HEK293 (cell line): ENCODE measurements around the gene NSMCE1.

Experiments
- CTCF ChIA-PET: fragments of 350-600 bp; formaldehyde crosslinking; extraction: SDS; loops from one replicate; lab custom pipeline; 2021; ENCODE audit warnings: antibody characterized with exemption; lab: Yijun Ruan, JAX
- POLR2A ChIA-PET: fragments of 300-600 bp; formaldehyde crosslinking; extraction: SDS; loops from one replicate; lab custom pipeline; 2020; ENCODE audit warnings: antibody characterized with exemption, inconsistent platforms; lab: Yijun Ruan, JAX
- H3K27ac ChIP-seq: fragments of 200-500 bp; sonication (Bioruptor generic); 2 replicates; pipeline ENCODE4 v1.5.1; 2014; ENCODE audit warnings: low read depth, low read length, control low read depth, inconsistent platforms; ENCODE audit errors: extremely low read depth
- H3K36me3 ChIP-seq, 2 experiments: fragments of 200-500 bp in 1 of 2; sonication (Bioruptor generic) in 1 of 2; 1 replicate in 1 of 2; 2 replicates in 1 of 2; pipeline ENCODE4 v1.5.1; 2014 to 2017; ENCODE audit warnings: inconsistent platforms in 2 of 2, low read length in 2 of 2; ENCODE audit not compliant: control insufficient read depth in 2 of 2, insufficient read depth in 1 of 2
- H3K4me1 ChIP-seq: fragments of 200-500 bp; sonication (Bioruptor generic); 2 replicates; pipeline ENCODE4 v1.5.1; 2014; ENCODE audit warnings: mild to moderate bottlenecking, low read length, inconsistent platforms; ENCODE audit not compliant: control insufficient read depth, insufficient read depth
- H3K4me3 ChIP-seq: 2 replicates; pipeline ENCODE4 v1.5.1; 2011; ENCODE audit warnings: low read depth, mild to moderate bottlenecking, control low read depth, low read length, moderate library complexity
- H3K9me3 ChIP-seq: fragments of 200-500 bp; sonication (Bioruptor generic); 2 replicates; pipeline ENCODE4 v1.5.1; 2014; ENCODE audit warnings: low read depth, low read length, inconsistent platforms; ENCODE audit not compliant: control insufficient read depth, insufficient read depth
- EGR2 ChIP-seq: fragments of 450-650 bp; formaldehyde crosslinking; IDR thresholded peaks from 2 replicates; pipeline ENCODE4 v1.5.1; 2016; ENCODE audit warnings: low read depth, missing biosample characterization, missing genetic modification characterization
- GLIS1 ChIP-seq: fragments of 450-650 bp; formaldehyde crosslinking; IDR thresholded peaks from 2 replicates; pipeline ENCODE4 v1.5.1; 2016; ENCODE audit warnings: missing biosample characterization, missing genetic modification characterization
- GLIS2 ChIP-seq: fragments of 450-650 bp; formaldehyde crosslinking; IDR thresholded peaks from 2 replicates; pipeline ENCODE4 v1.5.1; 2016; ENCODE audit warnings: missing biosample characterization, missing genetic modification characterization
- HOXA7 ChIP-seq: sonication (generic); formaldehyde crosslinking; IDR thresholded peaks from 2 replicates; pipeline ENCODE4 v1.8.1; 2022; ENCODE audit warnings: missing genetic modification reagents, borderline replicate concordance
- KLF7 ChIP-seq: fragments of 450-650 bp; formaldehyde crosslinking; IDR thresholded peaks from 2 replicates; pipeline ENCODE4 v1.5.1; 2016; ENCODE audit warnings: missing biosample characterization, missing genetic modification characterization, borderline replicate concordance
- MZF1 ChIP-seq: fragments of 450-650 bp; formaldehyde crosslinking; IDR thresholded peaks from 2 replicates; pipeline ENCODE4 v1.5.1; 2017; ENCODE audit warnings: missing biosample characterization, missing genetic modification characterization, borderline replicate concordance
- OSR2 ChIP-seq: fragments of 450-650 bp; formaldehyde crosslinking; IDR thresholded peaks from 2 replicates; pipeline ENCODE4 v1.5.1; 2016; ENCODE audit warnings: missing biosample characterization, missing genetic modification characterization
- PRDM1 ChIP-seq: fragments of 450-650 bp; formaldehyde crosslinking; IDR thresholded peaks from 2 replicates; pipeline ENCODE4; 2016; ENCODE audit warnings: missing biosample characterization, missing genetic modification characterization
- SP2 ChIP-seq: fragments of 450-650 bp; formaldehyde crosslinking; IDR thresholded peaks from 2 replicates; pipeline ENCODE4 v1.5.1; 2016; ENCODE audit warnings: missing biosample characterization, missing genetic modification characterization
- ZBTB8A ChIP-seq: fragments of 450-650 bp; formaldehyde crosslinking; IDR thresholded peaks from 2 replicates; pipeline ENCODE4 v1.5.1; 2016; ENCODE audit warnings: missing biosample characterization, missing genetic modification characterization
- ZFP3 ChIP-seq: fragments of 450-650 bp; formaldehyde crosslinking; IDR thresholded peaks from 2 replicates; pipeline ENCODE4 v1.5.1; 2016; ENCODE audit warnings: low read depth, missing biosample characterization, missing genetic modification characterization
- ZIC2 ChIP-seq: fragments of 450-650 bp; formaldehyde crosslinking; IDR thresholded peaks from 2 replicates; pipeline ENCODE4 v1.5.1; 2016; ENCODE audit warnings: missing biosample characterization, missing genetic modification characterization
- ZNF114 ChIP-seq: fragments of 450-650 bp; formaldehyde crosslinking; IDR thresholded peaks from 2 replicates; pipeline ENCODE4 v1.5.0; 2017; ENCODE audit warnings: missing biosample characterization, missing genetic modification characterization
- ZNF16 ChIP-seq: fragments of 450-650 bp; formaldehyde crosslinking; IDR thresholded peaks from 2 replicates; pipeline ENCODE4 v1.5.1; 2016; ENCODE audit warnings: low read depth, missing biosample characterization, missing genetic modification characterization
- ZNF169 ChIP-seq: fragments of 450-650 bp; formaldehyde crosslinking; IDR thresholded peaks from 2 replicates; pipeline ENCODE4 v1.5.1; 2016; ENCODE audit warnings: missing biosample characterization, missing genetic modification characterization
- ZNF174 ChIP-seq: fragments of 450-650 bp; formaldehyde crosslinking; IDR thresholded peaks from 2 replicates; pipeline ENCODE4 v1.5.0; 2017; ENCODE audit warnings: missing biosample characterization, mild to moderate bottlenecking, missing genetic modification characterization
- ZNF184 ChIP-seq: fragments of 450-650 bp; IDR thresholded peaks from 2 replicates; pipeline ENCODE4 v1.5.1; 2018; ENCODE audit warnings: missing biosample characterization, mild to moderate bottlenecking, missing genetic modification characterization
- ZNF211 ChIP-seq: fragments of 450-650 bp; formaldehyde crosslinking; IDR thresholded peaks from 2 replicates; pipeline ENCODE4 v1.5.1; 2016; ENCODE audit warnings: low read depth, missing biosample characterization, missing genetic modification characterization
- ZNF248 ChIP-seq: fragments of 450-650 bp; formaldehyde crosslinking; IDR thresholded peaks from 2 replicates; pipeline ENCODE4 v1.5.1; 2017; ENCODE audit warnings: missing biosample characterization, missing genetic modification characterization
- ZNF335 ChIP-seq: fragments of 450-650 bp; formaldehyde crosslinking; conservative IDR thresholded peaks from 2 replicates; pipeline ENCODE4 v1.5.1; 2016; ENCODE audit warnings: missing biosample characterization, missing genetic modification characterization
- ZNF341 ChIP-seq: fragments of 450-650 bp; formaldehyde crosslinking; IDR thresholded peaks from 2 replicates; pipeline ENCODE4; 2016; ENCODE audit warnings: low read depth, missing biosample characterization, missing genetic modification characterization
- ZNF398 ChIP-seq: fragments of 450-650 bp; formaldehyde crosslinking; IDR thresholded peaks from 2 replicates; pipeline ENCODE4 v1.5.1; 2017; ENCODE audit warnings: missing biosample characterization, missing genetic modification characterization
- ZNF423 ChIP-seq: fragments of 450-650 bp; formaldehyde crosslinking; IDR thresholded peaks from 2 replicates; pipeline ENCODE4 v1.5.1; 2016; ENCODE audit warnings: missing biosample characterization, missing genetic modification characterization
- ZNF426 ChIP-seq: fragments of 450-650 bp; formaldehyde crosslinking; IDR thresholded peaks from 2 replicates; pipeline ENCODE4 v1.5.1; 2017; ENCODE audit warnings: missing biosample characterization, missing genetic modification characterization, mild to moderate bottlenecking, inconsistent platforms, moderate library complexity
- ZNF433 ChIP-seq: fragments of 450-650 bp; formaldehyde crosslinking; IDR thresholded peaks from 2 replicates; pipeline ENCODE4 v1.5.1; 2016; ENCODE audit warnings: missing biosample characterization, missing genetic modification characterization, low read depth
- ZNF521 ChIP-seq: fragments of 450-650 bp; formaldehyde crosslinking; IDR thresholded peaks from 2 replicates; pipeline ENCODE4 v1.5.1; 2017; ENCODE audit warnings: missing biosample characterization, mild to moderate bottlenecking, missing genetic modification characterization
- ZNF548 ChIP-seq: fragments of 450-650 bp; formaldehyde crosslinking; IDR thresholded peaks from 2 replicates; pipeline ENCODE4 v1.5.1; 2016; ENCODE audit warnings: missing biosample characterization, missing genetic modification characterization
- ZNF549 ChIP-seq: fragments of 450-650 bp; IDR thresholded peaks from 2 replicates; pipeline ENCODE4 v1.5.1; 2018; ENCODE audit warnings: missing biosample characterization, missing genetic modification characterization, mild to moderate bottlenecking, inconsistent platforms, moderate library complexity
- ZNF561 ChIP-seq: fragments of 450-650 bp; IDR thresholded peaks from 2 replicates; pipeline ENCODE4 v1.5.1; 2018; ENCODE audit warnings: missing biosample characterization, missing genetic modification characterization, borderline replicate concordance
- ZNF596 ChIP-seq: fragments of 450-650 bp; IDR thresholded peaks from 2 replicates; pipeline ENCODE4 v1.5.0; 2018; ENCODE audit warnings: missing biosample characterization, mild to moderate bottlenecking, missing genetic modification characterization, moderate library complexity
- ZSCAN23 ChIP-seq: fragments of 450-650 bp; formaldehyde crosslinking; IDR thresholded peaks from 2 replicates; pipeline ENCODE4 v1.5.1; 2016; ENCODE audit warnings: missing biosample characterization, missing genetic modification characterization
- ZXDB ChIP-seq: fragments of 450-650 bp; formaldehyde crosslinking; IDR thresholded peaks from 2 replicates; pipeline ENCODE4 v1.5.1; 2016; ENCODE audit warnings: missing biosample characterization, missing genetic modification characterization
- TF ChIP-seq, protein P1 (sequence below): fragments of 450-650 bp; formaldehyde crosslinking; IDR thresholded peaks from 2 replicates; pipeline ENCODE4 v1.5.1; 2016; ENCODE audit warnings: missing biosample characterization, missing genetic modification characterization
- TF ChIP-seq, protein P2 (sequence below): fragments of 450-650 bp; formaldehyde crosslinking; IDR thresholded peaks from 2 replicates; pipeline ENCODE4 v1.5.1; 2017; ENCODE audit warnings: missing biosample characterization, mild to moderate bottlenecking, missing genetic modification characterization, moderate library complexity

The NSMCE1 gene

GRCh38 chr16:27313422-27314160, 45.0 kb upstream of the NSMCE1 start, which contains the start of gene IL4R:
TSS of gene IL4R (plus strand) at chr16:27313974. CDS start at chr16:27340204, 26,230 bp downstream.
- no peaks in the 10 kb centered on the region for H3K9me3 ChIP-seq
- H3K27ac ChIP-seq, result no peak within 1 kb of the TSS; the same call in 1 of the 2 replicates
- H3K36me3 ChIP-seq, result no peaks in the 10 kb centered on the region
- CTCF ChIA-PET, result no interaction called here
- peak within 1 kb of the TSS; percentile 66 for H3K4me3 ChIP-seq
- no peaks in the 10 kb centered on the region for H3K4me1 ChIP-seq
- POLR2A ChIA-PET, result no interaction called here
- TF ChIP-seq SP2 (tag by site-specific recombination) (0 out of 2 replicates have a peak, but pooled peaks have one; percentile 21), ZNF561 (tag by site-specific recombination) (peak; percentile 46; the same call in 1 of the 2 replicates), ZNF114 (tag by site-specific recombination) (no peak), ZNF184 (no peak), ZNF398 (no peak), ZNF335 (tag by site-specific recombination) (peak; percentile 51), ZNF423 (0 out of 2 replicates have a peak, but pooled peaks have one; percentile 12), ZBTB8A (peak; percentile 81), PRDM1 (no peak), KLF7 (tag by site-specific recombination) (no peak), ZNF174 (tag by site-specific recombination) (no peak), GLIS1 (tag by site-specific recombination) (0 out of 2 replicates have a peak, but pooled peaks have one; percentile 32), ZNF211 (tag by site-specific recombination) (no peak), ZNF16 (tag by site-specific recombination) (no peak), ZNF596 (no peak), ZNF248 (tag by site-specific recombination) (no peak), ZNF549 (tag by site-specific recombination) (no peak), ZXDB (peak; percentile 45; the same call in 1 of the 2 replicates), OSR2 (tag by site-specific recombination) (no peak), ZNF169 (tag by site-specific recombination) (no peak), ZFP3 (tag by site-specific recombination) (peak; percentile 71), ZNF521 (tag by site-specific recombination) (no peak), HOXA7 (CRISPR knock-in tag) (no peak), GLIS2 (tag by site-specific recombination) (peak; percentile 46), ZNF426 (tag by site-specific recombination) (no peak), ZNF433 (tag by site-specific recombination) (no peak), ZSCAN23 (tag by site-specific recombination) (no peak), EGR2 (tag by site-specific recombination) (peak; percentile 80), ZIC2 (tag by site-specific recombination) (0 out of 2 replicates have a peak, but pooled peaks have one; percentile 19), MZF1 (tag by site-specific recombination) (no peak), ZNF548 (no peak), ZNF341 (tag by site-specific recombination) (peak; percentile 37; the same call in 1 of the 2 replicates)
- TF ChIP-seq, protein P1, sequence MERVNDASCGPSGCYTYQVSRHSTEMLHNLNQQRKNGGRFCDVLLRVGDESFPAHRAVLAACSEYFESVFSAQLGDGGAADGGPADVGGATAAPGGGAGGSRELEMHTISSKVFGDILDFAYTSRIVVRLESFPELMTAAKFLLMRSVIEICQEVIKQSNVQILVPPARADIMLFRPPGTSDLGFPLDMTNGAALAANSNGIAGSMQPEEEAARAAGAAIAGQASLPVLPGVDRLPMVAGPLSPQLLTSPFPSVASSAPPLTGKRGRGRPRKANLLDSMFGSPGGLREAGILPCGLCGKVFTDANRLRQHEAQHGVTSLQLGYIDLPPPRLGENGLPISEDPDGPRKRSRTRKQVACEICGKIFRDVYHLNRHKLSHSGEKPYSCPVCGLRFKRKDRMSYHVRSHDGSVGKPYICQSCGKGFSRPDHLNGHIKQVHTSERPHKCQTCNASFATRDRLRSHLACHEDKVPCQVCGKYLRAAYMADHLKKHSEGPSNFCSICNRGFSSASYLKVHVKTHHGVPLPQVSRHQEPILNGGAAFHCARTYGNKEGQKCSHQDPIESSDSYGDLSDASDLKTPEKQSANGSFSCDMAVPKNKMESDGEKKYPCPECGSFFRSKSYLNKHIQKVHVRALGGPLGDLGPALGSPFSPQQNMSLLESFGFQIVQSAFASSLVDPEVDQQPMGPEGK (tag by site-specific recombination), result peak; percentile 53; the same call in 1 of the 2 replicates
- TF ChIP-seq, protein P2, sequence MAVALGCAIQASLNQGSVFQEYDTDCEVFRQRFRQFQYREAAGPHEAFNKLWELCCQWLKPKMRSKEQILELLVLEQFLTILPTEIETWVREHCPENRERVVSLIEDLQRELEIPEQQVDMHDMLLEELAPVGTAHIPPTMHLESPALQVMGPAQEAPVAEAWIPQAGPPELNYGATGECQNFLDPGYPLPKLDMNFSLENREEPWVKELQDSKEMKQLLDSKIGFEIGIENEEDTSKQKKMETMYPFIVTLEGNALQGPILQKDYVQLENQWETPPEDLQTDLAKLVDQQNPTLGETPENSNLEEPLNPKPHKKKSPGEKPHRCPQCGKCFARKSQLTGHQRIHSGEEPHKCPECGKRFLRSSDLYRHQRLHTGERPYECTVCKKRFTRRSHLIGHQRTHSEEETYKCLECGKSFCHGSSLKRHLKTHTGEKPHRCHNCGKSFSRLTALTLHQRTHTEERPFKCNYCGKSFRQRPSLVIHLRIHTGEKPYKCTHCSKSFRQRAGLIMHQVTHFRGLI (tag by site-specific recombination), result no peak
